ENCODE data around the gene SPCS3.

- no peak for TF ChIP-seq CTCF (conservative IDR thresholded peaks at IDR 0.05; ENCODE audit: low read length)
- TF ChIP-seq EZH2phosphoT487 (IDR thresholded peaks at IDR 0.05; ENCODE audit: borderline replicate concordance) = no peak
Observed at GRCh38 chr4:176293660-176294059, 26.1 kb upstream of the SPCS3 start.
